Activated effector memory CD4-positive, alpha-beta T cell treated with Interleukin-2 at 50 U/mL for 16 hours (primary cell): Measurements from ENCODE around the gene MYBPC2.

Source experiments
- DNase-seq: peaks from one replicate; pipeline ENCODE4 v3.0.0-alpha.2; 2020

The MYBPC2 gene

GRCh38 chr19:50482271-50482855 lies 49.7 kb downstream of the MYBPC2 start:
- DNase-seq, result no peak

- no peak for DNase-seq
Measured at GRCh38 chr19:50482916-50483315, 50.2 kb downstream of the MYBPC2 start.

GRCh38 chr19:50485284-50485955 lies 52.7 kb downstream of the MYBPC2 start:
- no peak for DNase-seq

- no peak for DNase-seq
Measured at GRCh38 chr19:50486823-50487515, 54.3 kb downstream of the MYBPC2 start.

GRCh38 chr19:50488389-50489194 lies 55.9 kb downstream of the MYBPC2 start:
- DNase-seq, result no peak

GRCh38 chr19:50489461-50490011 lies 56.8 kb downstream of the MYBPC2 start:
- no peak for DNase-seq

- no peak for DNase-seq
Measured at GRCh38 chr19:50490411-50490811, 57.7 kb downstream of the MYBPC2 start.

GRCh38 chr19:50490991-50491472 lies 58.3 kb downstream of the MYBPC2 start:
- DNase-seq, result no peak

GRCh38 chr19:50492303-50493052 lies 59.8 kb downstream of the MYBPC2 start:
- DNase-seq, result no peak

- no peak for DNase-seq
Measured at GRCh38 chr19:50493171-50493570, 60.5 kb downstream of the MYBPC2 start.

GRCh38 chr19:50494186-50495019 lies 61.7 kb downstream of the MYBPC2 start:
- no peak for DNase-seq

- no peak for DNase-seq
Measured at GRCh38 chr19:50495020-50495531, 62.4 kb downstream of the MYBPC2 start.

GRCh38 chr19:50496189-50497021 lies 63.7 kb downstream of the MYBPC2 start:
- DNase-seq, result no peak

- DNase-seq, result no peak
Measured at GRCh38 chr19:50497022-50497405, 64.3 kb downstream of the MYBPC2 start.

GRCh38 chr19:50498219-50499056 lies 65.7 kb downstream of the MYBPC2 start:
- no peak for DNase-seq

- no peak for DNase-seq
Measured at GRCh38 chr19:50500060-50500752, 67.5 kb downstream of the MYBPC2 start.

GRCh38 chr19:50500753-50501151 lies 68.1 kb downstream of the MYBPC2 start:
- no peak for DNase-seq

- DNase-seq, result no peak
Measured at GRCh38 chr19:50501186-50501567, 68.5 kb downstream of the MYBPC2 start.
